KG1 (cell line): Measurements from ENCODE around the gene BRD3.

ENCODE experiments used
- DNase-seq: peaks from one replicate; lab custom pipeline; 2025; lab: John Stamatoyannopoulos, UW

BRD3 gene

DNA sequence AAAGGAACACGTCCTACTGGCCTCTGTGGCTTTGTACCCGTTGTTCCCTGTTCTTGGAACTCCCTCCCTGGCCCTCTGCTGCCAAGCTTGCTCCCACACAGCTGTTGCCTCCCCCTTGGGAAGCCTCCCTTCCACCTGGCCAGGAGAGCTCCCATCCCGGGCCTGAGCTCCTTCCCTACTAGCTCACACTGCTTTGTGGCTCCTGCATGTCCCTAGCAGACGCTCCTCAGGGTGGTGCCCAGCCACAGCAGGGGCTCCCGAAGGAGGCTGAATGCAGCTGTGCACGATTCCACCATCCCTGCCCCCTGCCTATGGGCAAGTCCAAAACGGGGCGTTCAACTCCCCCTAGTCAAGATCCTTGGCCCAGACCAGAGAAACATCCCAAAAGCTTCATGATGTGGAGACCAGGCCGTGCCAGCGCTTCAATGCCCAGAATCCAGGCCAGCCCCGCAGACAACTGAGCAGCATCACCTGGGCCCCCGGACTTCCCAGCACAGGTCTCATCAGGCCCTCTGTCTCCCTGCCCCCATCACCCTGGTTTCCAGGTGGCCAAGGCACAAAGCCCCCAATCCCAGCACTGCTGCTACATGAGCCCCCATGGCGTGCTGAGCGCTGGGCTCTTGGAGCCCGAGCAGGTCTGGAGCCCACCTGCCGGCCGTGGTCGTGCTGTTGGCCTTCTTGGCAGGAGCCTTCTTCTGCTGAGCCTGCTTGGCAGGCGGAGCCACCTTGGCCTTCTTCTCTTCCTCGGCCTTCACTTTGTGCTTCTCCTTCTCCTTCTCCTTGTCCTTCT, 28.2 kb downstream of the BRD3 start:
- DNase-seq = no peak

DNA sequence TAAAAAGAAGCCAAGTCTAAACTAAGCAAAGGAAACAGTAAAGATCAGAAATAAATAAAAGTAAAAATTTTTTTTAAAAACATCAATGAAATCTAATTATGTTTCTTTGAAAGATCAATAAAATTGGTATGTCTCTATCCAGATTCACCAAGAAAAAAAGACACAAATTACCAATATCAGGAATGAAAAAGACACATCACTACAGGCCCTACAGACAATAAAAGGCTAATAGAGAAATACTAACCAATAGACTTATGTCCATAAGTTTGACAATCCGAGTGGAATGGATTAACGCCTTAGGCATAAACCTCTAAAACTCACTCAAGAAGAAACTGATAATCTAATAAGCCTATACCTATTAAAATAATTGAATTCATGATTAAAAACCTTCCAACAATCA, 30.2 kb downstream of the BRD3 start:
- DNase-seq = no peak

DNA sequence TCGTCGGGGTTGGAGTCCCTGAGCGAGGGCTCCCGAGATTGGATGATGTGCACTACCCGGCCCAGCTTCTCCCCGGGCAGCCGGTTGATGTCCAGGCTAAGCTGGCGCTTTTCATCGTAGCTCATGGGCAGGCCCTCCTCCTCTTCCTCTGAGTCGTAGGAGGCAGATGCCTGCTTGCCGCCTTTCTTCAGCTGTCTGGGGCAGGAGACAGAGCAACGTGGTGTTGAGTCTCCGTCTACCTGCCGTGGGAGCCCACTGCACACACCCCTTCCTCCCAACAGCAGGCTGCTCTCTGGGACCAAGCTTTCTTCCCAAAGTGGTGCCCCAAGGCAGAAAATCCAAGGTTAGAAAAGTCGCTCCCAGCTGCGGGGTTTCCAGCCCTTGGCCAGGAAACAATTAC, 31.7 kb downstream of the BRD3 start:
- no peak for DNase-seq

DNA sequence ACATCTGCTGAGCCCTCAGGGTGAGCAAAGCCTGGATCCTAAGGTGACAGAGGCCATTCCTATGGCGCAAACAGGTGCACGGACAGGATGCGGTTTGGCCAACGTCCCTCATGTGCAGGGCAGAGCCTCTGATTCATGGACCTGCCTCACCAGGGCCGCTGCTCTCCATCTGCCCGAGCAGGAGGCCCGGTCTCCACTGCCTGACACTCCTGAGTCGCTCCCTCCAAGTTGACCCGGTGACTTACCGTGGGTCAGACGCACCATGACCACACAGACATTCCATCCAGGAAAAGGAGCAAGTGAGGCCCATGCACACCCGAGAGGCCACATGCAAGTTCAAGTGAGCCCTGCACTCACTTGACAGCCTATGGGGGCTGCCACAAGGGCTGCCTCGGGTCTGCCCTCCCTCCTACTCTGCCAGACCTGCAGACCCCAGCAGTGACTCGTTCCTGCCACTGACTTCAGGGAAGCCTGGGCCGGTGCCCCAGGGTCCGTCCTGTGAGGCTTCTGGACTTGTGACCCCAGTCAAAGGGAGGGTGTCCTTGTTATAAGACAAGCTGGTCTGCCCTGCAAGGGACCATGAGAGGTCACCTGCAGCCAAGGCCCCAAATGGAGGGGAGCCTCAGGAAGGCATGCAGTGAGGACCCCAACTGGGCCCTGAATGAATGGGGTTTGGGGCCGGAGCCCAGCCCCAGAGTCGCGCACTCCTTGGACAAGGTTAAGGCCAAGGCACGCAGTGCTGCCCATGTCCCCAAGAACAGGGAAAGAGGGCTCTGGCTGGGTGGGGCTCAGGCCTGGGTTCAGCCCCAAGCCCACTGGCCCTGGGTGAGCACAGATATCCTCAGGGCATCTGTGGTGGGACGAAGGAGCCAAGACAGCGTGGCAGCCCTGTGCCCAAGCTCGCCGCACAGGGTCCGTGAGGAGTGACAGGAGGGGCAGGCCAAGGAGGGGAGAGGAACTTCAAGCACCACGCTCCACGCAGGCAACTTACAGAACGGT, 32.5 kb downstream of the BRD3 start:
- no peak for DNase-seq

DNA sequence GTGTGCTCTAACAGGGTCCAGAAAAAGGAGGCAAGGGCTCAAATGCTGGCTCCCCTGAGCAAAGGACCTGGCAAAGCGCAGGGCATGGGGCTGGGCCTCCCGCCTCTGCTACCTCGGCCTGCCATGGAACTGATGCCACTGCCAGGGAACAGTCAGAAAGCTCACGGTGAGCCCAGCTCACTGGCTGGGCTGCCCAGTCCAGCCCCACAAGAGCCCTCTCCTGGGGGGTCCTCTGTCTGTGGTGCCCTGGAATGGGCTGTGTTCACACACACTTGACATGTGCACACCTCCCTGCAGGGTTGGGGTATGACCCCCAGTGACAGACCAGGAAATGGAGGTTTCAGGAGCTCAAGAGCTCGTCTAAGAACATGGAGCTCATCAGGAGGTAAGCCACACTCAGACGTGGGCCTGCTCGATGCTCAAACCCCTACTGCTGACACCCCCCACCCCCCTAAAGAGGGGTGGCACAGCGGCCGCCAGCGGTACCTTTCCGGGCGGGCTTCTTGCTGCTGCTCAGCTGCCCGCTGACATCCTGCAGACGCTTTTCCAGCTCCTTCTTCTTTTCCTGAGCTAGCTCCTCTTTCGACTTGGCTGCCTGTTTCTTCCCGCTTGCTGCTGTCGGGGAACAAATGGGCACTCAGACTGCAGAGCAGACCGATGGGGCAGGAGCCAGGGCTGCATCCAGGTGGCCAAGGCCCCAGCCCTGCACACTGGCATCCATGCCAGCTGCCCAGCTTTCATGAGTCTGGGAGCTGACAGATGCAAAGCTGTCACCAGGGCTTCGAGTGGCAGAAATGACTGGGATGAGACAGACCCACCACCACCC, 33.4 kb downstream of the BRD3 start:
- DNase-seq = no peak

DNA sequence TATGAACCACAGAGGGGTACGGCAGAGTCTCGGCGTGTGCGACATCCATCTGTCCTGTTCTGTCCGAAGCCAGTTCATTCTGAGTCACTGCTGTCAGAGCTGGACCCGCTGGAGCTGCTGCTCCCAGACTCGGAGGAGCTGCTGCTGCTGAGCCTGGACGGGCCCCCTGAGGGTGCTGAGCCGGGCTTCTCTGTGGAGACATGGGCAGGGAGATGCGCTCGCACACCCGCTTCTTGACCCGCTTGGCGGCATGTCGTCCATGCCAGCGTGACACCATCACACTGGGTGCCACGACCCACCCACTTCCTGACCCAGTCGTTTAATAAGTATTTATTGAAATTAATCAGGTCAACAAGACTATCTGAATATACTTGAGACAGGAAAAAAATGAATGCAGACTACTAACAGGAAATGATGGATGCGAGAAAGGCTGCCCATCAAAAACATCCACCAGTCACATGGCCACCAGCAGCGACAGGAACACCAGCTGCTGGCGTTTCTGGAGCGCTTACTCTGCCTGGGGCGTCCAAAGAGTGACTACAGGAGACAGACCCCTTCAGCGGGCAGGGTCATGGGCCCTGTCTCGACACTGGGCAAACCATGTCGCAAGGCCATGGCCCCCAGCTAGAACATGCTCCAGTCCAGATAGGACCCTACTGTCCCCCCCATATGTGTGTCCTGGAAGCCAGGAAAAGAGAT, 34.2 kb downstream of the BRD3 start:
- DNase-seq = no peak

DNA sequence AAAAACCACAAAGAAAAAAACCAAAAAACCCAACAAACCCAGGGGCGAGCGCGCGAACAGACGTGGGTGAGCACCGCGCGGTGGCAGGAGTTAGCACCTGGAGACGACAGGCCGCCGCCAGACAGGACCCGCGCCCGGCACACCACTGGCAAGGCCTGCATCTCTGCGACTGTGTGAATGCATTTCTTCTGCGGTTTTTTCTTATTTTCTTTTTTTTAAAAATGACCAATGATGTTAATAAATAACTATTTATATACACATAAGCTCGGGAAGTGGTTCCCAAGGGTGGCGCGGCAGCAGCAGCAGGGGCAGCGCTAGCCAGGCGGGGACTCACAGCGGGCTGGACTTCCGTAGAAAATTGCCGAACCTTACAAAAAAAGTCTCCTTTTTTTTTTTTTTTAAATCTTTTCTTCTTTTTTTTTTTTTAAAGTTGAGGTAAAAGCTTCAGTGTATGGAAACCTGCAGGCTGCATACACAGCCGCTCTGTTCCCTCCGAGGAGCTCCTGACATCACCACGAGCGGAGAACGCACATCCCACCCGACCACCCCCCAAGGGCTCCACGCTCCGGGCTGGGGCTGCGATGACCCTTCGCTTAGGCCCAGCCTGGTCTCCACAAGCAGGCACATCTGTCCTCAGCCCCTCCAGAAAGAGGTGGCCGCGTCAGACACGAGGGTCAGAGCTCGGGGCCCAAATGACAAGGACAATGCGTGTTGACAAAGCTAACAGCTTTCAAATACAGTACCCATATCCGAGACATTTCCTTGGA, 35.2 kb downstream of the BRD3 start:
- no peak for DNase-seq

DNA sequence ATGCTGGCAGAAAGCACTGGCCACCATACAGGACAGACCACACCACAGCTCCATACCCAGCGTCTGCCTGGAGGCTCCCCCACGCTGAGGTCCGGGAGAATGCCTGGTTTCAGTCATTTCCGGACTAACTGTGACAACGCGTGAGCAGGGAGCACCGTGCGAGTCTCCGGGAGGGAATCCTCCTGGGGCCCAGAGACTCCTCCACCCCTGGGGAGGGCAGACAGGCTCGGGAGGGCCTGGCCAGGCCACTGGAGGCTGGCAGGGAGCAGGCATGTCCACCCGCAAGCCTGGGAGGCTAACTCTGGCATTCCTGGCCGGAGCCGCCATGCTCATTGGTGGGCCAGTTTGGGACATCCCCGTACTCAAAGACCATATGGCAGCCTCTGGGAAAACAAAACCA, 36.0 kb downstream of the BRD3 start:
- no peak for DNase-seq

DNA sequence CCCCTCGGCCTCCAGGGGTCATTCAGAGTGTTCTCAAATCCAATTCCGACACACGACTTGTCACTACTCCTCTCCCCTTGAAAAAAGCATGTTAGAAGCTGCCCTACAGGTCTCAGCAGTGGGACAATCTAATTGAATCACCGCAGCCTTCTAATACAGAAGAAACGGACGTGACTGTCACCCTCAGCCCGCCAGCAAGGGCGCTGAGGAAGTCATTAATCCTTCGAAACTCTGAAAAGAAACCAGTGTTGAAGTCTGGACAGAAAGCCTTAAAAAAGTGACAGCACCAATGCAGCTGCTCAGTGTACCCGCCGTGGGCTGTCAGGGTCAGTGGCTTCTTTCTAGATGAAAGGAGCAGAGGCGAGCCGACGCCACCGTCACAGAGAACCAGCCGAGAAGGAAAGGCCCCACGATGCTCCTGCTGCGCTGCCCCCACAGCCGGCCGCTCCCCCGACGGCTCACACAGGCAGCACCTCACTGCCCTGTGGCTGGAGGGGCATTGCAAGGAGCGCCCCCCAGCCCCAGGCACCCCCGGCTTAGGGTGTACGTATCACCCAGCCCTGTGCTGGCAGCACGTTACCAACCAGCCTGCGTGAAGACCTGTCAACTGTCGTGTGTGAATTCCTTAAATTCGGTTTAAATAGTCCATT, 36.9 kb downstream of the BRD3 start:
- no peak for DNase-seq

DNA sequence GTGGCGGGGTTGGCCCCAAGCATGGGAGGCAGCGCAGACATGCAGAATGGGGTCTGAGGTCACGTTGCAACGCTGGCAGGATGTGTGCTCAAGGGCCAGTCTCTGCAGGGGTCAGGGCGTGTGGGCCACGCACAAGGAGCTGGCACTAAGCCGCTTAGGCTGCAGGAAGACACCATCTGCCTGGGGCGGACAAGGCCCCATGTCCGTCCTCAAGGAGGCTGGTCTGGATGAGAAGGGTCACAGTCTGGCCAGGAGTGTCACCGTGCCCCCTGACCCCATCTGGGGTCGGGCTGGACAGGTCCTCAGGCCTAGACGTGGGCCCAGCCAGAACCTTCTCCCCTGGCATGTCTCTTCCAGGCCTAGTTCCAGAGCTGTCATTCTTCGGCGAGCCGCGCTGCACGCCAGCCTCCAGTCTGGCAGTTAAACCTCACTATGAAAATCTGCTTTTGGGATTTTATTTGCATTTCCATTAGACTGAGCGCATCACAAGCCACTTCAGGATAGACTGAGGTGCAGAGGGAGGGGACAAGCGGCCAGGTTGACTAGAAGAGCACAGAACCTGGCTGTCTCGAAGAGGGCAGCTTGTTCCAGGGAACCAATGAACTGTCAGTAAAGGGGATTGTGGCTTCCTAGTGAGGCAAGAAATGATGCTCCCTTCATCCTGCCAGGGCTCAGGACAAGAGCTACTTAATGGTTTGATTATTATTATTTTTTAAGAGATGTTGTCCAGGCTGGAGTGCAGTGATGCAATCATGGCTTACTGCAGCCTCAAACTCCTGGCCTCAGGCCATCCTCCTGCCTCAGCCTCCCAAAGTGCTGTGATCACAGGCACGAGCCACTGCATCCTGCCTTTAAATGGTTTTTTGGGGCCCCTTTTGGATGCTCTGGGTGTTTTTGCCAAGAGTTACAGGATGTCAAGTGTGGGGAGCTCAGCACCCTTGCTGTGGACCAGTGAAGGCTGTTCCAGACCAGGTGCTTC, 38.3 kb downstream of the BRD3 start:
- DNase-seq = no peak

DNA sequence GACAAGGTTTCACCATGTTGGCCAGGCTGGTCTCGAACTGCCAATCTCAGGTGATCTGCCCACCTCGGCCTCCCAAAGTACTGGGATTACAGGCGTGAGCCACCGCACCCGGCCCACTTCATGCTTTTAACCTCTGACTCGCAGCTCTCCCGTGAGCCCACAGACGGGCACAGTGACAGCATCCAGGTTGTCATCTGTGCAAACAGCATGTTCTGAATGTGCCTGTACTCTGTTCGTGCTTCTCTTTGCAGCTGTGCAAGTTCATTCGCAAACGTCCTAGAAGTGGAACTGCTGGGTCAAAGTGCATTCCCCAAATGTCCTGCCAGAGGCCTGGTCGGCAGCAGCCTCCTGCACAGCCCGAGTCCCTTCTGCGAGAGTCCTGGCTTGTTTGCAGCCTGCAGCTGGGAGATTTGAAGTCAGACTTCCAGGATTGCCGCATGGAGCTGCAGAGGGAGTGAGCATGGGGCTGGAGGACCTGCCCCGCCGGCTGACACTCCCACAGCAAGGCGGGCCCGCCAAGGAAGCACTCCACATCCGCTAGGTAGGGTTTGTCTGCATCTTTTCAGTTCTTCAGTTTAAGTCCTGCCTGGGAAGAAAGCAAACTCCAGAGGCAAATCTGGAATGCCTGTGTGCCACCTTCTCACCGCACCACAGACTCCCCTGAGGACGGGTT, 39.1 kb downstream of the BRD3 start:
- DNase-seq = no peak

DNA sequence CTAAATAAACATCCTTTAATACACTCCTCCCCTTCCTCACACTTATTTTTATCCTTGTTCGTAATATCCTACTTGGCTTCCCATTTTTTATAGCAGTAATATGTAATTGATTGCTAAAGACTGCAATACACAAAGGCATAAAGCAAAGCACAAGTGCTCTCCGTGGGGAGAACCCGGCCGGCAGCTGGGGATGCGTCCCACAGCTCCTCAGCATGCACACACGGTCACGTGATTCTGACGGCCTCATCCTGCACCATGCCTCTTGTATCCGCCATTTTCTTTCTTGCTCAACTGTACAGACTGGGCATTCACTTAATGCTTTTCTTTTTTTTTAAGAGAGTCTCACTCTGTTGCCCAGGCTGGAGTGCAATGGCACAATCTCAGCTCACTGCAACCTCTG, 39.8 kb downstream of the BRD3 start:
- no peak for DNase-seq

DNA sequence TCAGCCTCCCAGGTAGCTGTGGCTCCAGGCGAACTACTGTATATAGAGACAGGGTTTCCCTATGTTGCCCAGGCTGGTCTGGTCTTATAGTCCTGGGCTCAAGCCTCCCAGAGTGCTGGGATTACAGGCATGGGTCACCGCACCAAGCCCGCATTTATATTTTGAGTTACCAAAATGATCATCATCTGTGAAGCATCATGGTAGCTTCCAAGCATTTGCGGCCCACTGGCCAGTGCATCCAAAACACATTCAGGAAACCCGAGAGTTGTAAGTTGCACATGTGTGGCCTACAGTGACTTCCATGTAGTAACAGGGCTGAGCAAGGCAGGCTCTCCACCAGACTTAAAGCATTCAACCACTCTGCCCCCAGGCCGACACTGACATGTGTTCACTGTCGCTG, 40.3 kb downstream of the BRD3 start:
- DNase-seq = no peak

DNA sequence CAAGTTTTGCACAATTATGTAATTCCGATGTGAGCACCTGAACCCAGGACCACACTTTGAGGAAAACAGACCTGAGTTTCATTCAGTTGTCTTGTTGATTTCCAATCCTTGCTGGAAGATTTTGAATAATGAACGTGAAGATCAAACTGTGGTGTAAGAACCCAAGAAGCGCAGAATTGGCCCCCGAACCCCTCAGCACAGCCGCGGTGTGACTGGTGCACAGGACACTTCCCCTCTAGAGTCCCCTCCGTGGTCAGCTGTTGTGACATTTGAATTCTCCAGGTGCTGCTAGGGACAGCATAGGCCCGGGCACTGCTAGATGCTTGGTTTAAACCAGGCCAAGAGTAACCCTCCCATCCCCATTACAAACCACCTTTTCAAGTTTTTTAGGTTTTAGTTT, 40.8 kb downstream of the BRD3 start:
- no peak for DNase-seq

DNA sequence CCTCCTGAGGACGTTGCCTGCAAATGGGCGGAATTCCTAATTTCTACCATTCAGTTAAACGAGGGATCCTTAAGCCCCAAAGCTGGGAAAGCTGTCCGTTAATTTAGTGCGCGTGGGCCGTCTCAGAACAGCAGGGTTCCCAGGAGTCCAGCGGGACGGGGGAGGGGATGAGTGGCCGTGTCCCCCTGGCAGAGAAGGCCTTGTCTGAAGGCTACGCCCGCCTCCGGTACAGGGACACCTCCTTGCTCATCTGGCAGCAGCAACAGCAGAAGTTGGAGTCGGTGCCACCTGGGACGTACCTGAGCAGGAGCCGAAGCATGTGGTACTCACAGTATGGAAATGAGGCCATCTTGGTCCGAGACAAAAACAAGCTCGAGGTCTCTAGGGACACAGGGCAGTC, 41.2 kb downstream of the BRD3 start:
- no peak for DNase-seq

DNA sequence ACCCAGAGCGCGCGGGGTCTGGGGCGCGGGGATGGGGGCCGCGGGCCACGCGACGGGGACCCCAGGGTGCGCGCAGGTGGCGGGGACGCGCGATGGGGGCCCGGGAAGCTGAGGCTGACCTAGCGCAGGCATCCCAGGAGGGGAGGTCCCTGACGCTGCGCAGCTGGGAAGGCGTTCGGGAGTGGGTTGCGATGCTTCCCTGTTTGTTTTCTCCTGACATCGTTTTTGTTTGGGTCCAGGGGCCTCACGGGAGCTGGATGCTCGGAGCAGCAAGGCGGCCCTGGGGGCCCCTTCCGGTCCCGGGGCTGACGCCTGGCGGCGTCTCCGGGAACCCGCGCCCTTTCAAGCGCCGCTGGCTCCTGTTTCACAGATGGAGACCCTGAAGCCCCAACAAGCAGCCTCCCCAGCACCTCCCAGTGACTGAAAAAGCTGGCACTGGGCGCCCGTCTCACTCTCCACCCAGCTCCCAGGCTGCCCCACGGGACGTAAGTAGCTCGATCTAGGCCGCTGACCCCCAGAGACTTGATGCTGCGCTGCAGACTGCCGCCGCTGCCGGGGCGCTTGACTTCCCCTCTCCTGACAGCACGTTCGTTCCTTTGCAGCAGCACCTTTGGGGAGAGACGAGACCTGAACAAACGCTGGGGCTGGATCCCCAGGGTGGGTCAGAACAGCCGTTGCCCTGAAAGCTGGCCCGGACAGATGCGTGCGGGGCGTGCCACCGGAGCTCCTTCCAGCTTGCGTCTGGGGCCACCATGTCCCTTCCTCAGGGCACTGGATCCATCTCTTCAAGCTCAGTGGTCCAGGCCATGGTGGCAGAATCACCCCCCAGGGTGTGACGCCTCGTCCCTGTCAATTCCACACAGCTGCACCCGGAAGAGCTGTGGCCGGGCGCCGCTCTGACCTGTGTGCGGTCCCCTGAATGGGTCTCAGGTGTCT, 42.0 kb downstream of the BRD3 start:
- DNase-seq = peak; percentile 31

DNA sequence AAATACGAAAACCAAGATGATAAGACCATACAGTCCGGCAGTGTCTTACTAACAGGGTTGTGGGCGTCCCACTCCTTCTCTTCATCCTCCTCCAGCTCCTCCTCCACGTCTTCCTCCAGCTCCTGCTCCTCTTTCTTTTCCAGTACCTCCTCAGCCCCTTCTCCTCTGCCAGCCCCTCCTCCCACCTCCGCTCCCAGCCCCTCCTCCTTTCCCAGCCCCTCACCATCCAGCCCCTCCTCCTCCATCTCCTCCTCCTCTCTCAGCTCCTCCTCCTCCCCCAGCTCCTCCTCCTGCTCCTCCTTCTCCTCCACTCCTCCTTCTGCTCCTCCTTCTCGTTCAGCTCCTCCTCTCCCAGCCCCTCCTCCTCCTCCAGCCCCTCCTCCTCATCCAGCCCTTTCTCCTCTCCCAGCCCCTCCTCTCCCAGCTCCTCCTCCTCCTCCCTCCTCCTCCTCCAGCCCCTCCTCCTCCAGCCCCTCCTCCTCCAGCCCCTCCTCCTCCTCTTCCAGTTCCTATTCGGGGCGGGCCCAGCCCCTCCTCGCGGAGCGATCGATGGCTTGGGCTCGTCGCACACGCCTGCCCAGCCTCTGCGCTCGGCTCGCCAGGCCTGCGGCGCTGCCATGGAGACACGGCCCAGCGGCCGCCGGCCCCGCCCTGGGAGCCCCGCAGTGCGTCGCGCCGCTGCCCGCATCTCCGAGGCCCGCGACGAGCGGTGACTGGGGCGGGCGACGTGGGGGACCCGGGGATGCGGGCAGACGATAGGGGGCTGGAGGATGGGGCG, 42.8 kb downstream of the BRD3 start, which contains the start of gene BRD3OS:
Gene BRD3OS, plus strand, starts transcription at position 654 of the 778 bp plus-strand sequence. CDS start 1,267 bp downstream, outside the sequence.
- peak; percentile 81 for DNase-seq
